Fibroblast of the conjunctiva (primary cell): ENCODE results near the gene ZNF284.
"Not testable (repeated sequence)": the region's sequence is repeated elsewhere in the genome, so short reads cannot be mapped to it uniquely, and the experiment has no call there.

Experiments
- DNase-seq: peaks from one replicate; pipeline ENCODE4 v3.0.0-alpha.2; 2010; ENCODE audit warnings: low read depth

The ZNF284 gene

DNA sequence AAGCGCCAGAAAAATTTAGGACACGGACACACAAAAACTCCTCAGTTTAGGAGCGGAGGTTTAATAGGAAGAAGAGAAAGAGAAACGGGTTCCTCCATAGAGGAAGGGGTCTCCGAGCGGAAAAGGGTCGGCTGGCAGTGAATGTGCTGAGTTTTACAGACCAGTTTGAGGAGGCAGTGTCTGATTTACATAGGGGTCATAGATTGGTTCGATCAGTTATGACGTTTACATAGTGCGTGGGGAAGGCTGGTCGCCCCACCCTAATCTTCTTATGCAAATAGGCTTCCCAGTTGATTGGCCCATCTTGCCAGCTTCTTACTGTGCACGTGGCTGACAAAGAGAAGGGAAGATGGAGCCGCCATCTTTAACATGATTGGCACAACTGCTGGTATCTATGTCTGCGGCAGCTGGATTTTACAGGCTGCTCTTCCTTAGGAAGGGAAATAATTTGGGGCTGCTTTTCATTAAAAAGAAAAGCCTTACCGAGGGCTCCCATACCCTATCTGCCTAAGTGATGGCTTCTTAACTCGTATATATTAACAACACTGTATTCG lies 40.0 kb downstream of the ZNF284 start:
- DNase-seq, result peak; percentile 70

DNA sequence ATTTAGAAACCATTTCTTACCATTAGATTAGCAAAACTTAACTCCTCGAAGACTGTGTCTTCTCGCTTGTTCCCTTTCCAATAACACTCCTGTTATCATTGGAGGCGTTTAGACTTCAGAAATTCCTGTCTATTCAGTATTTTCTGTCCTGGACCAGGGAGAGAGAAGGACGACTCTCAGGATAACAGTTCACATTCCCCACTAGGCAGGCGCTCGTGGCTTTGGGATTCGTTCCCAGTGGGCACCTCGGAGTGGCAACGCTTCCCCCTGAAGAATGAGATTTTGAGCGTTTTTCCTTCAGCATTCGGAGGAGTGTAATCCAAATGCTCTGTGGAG lies 40.8 kb downstream of the ZNF284 start:
- no peak for DNase-seq

DNA sequence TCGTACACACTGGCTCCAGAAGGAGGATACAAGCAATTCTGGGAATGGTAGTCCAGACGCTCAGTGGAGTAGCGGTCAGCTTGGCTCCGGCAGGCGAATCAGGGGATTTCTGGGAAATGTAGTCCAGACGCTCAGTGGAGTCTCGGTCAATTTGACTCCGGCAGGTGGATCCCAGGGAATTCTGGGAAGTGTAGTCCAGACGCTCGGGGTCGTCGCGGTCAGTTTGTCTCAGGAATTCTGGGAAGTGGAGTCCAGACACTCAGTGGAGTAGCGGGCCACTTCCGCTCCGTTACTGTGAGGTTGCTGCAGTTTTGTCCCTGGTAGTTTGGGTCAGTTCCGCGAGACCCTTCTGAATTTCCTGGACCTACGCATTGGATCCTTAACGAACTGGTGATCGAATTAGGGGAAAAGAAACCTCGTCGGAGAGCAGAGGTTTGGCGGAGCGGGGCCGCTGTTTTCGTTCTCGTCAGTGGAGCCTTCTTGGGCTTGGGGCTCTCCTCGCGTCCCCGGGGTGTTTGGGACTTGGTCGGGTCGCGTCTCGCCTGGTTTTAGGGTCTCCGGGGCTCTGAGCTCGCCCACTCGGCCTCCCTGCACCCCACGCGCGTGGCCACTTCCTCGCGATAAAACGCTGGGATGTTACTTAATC lies 41.3 kb downstream of the ZNF284 start, which contains the start of gene ZNF225:
TSS of gene ZNF225 (plus strand) at position 262 of the 646 bp plus-strand sequence. CDS start 2,429 bp downstream, outside the sequence.
- DNase-seq, result peak; percentile 97

DNA sequence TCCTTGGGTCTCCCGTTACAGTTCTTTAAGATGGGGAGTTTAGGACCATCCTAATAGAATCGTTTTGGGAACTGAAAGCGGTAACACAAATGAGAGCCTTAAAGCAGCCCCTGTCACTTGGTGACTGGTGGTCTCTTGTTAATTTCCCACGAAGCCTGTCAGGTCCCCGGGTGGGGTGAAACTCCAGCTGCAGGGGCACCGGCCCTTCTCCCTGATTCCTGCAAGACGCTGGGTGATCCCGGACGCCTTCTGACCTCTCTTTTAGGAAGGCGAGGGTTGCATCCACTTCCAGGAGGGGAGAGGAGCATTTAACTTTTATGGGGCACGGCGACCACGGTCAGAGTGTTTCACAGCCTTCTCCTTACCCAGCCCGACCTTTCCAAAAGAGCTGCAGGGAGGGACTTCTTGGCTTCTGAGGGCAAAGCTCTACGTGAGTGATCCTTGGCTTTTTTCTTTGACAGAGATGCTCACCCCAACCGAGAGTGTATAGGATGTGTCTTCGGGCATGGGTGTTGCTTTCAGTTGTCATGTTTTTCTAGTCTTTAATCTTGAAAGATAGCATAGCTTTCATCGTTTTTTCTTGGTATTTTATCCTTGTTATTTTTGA lies 41.9 kb downstream of the ZNF284 start:
- no peak for DNase-seq

DNA sequence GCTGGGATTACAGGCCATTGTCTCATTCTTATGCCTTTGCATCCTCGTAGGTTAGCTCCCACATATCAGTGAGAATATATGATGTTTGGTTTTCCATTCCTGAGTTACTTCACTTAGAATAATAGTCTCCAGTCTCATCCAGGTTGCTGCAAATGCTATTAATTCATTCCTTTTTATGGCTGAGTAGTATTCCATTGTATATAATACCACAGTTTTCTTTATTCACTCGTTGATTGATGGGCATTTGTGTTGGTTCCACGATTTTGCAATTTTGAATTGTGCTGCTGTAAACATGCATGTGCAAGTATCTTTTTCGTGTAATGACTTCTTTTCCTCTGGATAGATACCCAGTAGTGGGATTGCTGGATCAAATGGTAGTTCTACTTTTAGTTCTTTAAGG lies 49.2 kb downstream of the ZNF284 start:
- not testable (repeated sequence) for DNase-seq

DNA sequence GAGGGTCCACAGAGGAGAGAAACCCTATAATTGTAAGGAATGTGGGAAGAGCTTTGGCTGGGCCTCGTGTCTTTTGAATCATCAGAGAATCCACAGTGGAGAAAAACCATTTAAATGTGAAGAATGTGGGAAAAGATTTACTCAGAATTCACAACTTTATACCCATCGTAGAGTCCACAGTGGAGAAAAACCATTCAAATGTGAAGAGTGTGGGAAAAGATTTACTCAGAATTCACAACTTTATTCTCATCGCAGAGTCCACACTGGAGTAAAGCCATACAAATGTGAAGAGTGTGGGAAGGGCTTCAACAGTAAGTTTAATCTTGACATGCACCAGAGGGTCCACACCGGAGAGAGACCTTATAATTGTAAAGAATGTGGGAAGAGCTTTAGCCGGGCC lies 60.0 kb downstream of the ZNF284 start:
- no peak for DNase-seq
